K562 (cell line): ENCODE results near the gene CDC5L. TPM values are rescaled to one million over a fixed set of nuclear protein-coding genes. Genes with fewer than 3 reads are reported as not detected.

Experiments
- ATAC-seq: fragments of 200-7000 bp; cut with Tn5 transposase; 3 replicates; pipeline ENCODE4 v1.9.1; 2020; ENCODE audit warnings: moderate library complexity
- BruUV-seq: library from RNA; stranded (reverse); fragments of 400-500 nt; replicated peaks from 2 replicates; lab custom pipeline; 2021; lab: Mats Ljungman, UMichigan
- CTCF ChIA-PET: fragments of 300-600 bp; formaldehyde crosslinking; extraction: SDS; loops from one replicate; lab custom pipeline; 2021; ENCODE audit warnings: low intra/inter-chr PET ratio; lab: Yijun Ruan, JAX
- POLR2A ChIA-PET: fragments of 300-600, 350-650 bp; sonication (Branson Sonifier 250); formaldehyde crosslinking; extraction: SDS; loops from one replicate; lab custom pipeline; 2021; ENCODE audit warnings: antibody characterized with exemption, inconsistent platforms; lab: Yijun Ruan, JAX
- DNase-seq, 4 experiments: peaks; one replicate each; pipeline versions ENCODE4 v3.0.0 to v3.0.0-alpha.2; 2011 to 2018; ENCODE audit warnings: low spot score in 3 of 4, mixed read lengths in 3 of 4; ENCODE audit errors: extremely low read depth in 1 of 4
- FAIRE-seq: peaks from 2 replicates; lab custom pipeline; 2011; peaks lifted over from hg19 to GRCh38; lab: Jason Lieb, UNC
- H2AFZ ChIP-seq: 2 replicates; pipeline ENCODE4 v1.6.0; 2011; ENCODE audit warnings: low read depth, low read length, control low read depth, inconsistent platforms
- H3K27ac ChIP-seq: fragments of 200-600 bp; 3 replicates; pipeline ENCODE4 v1.8.0; 2011; ENCODE audit warnings: low read depth, mild to moderate bottlenecking, control low read depth, inconsistent platforms, low read length, moderate library complexity, mixed read lengths; ENCODE audit errors: extremely low read depth
- H3K27me3 ChIP-seq, 2 experiments: fragments of 300-600 bp in 1 of 2; 2 replicates in 1 of 2; 3 replicates in 1 of 2; pipeline versions ENCODE4 v1.6.0 to v1.8.0; 2011; ENCODE audit warnings: inconsistent platforms in 2 of 2, low read length in 2 of 2, mild to moderate bottlenecking in 1 of 2, mixed read lengths in 1 of 2, moderate library complexity in 1 of 2; ENCODE audit not compliant: control insufficient read depth in 2 of 2, insufficient read depth in 2 of 2
- H3K36me3 ChIP-seq: fragments of 300-600 bp; 3 replicates; pipeline ENCODE4 v1.8.0; 2011; ENCODE audit warnings: mild to moderate bottlenecking, low read length, inconsistent platforms; ENCODE audit not compliant: control insufficient read depth, insufficient read depth
- H3K4me1 ChIP-seq, 2 experiments: fragments of 200-600 bp in 1 of 2; replicated peaks in 1 of 2; 2 replicates in 1 of 2; 3 replicates in 1 of 2; pipeline versions ENCODE4 v1.5.1 to v1.8.0; 2011; ENCODE audit warnings: inconsistent platforms in 2 of 2, low read length in 2 of 2, mild to moderate bottlenecking in 1 of 2, mixed read lengths in 1 of 2, moderate library complexity in 1 of 2; ENCODE audit not compliant: control insufficient read depth in 2 of 2, insufficient read depth in 2 of 2
- H3K4me2 ChIP-seq: 2 replicates; pipeline ENCODE4 v1.6.1; 2011; ENCODE audit warnings: low read length, control low read depth, inconsistent platforms, mixed read lengths; ENCODE audit not compliant: insufficient read depth
- H3K4me3 ChIP-seq: fragments of 200-600 bp; sonication (generic), shearing (Covaris generic); 2 replicates; pipeline ENCODE4 v1.5.1; 2016; ENCODE audit warnings: control low read depth, inconsistent platforms
- H3K79me2 ChIP-seq: fragments of 200-600 bp; 3 replicates; pipeline ENCODE4 v1.8.0; 2011; ENCODE audit warnings: low read length, inconsistent platforms; ENCODE audit not compliant: control insufficient read depth, insufficient read depth
- H3K9ac ChIP-seq, 2 experiments: 2 replicates each; pipeline versions ENCODE4 v1.6.0 to v1.6.1; 2011; ENCODE audit warnings: low read depth in 2 of 2, low read length in 2 of 2, control low read depth in 1 of 2, inconsistent platforms in 1 of 2, mild to moderate bottlenecking in 1 of 2, mixed read lengths in 1 of 2; ENCODE audit not compliant: insufficient read depth in 1 of 2
- H3K9me1 ChIP-seq: one replicate; pipeline ENCODE4 v1.6.0; 2011; ENCODE audit warnings: inconsistent platforms, mild to moderate bottlenecking, low read length, moderate library complexity; ENCODE audit not compliant: control insufficient read depth, insufficient read depth
- H3K9me3 ChIP-seq: replicated peaks from 2 replicates; pipeline ENCODE4 v1.5.1; 2011; ENCODE audit warnings: low read depth, low read length, inconsistent platforms; ENCODE audit not compliant: control insufficient read depth, insufficient read depth
- H4K20me1 ChIP-seq: replicated peaks from 2 replicates; pipeline ENCODE4 v1.6.1; 2011; ENCODE audit warnings: low read length, inconsistent platforms, mixed read lengths; ENCODE audit not compliant: control insufficient read depth, insufficient read depth
- ARID4B ChIP-seq: sonication (generic); formaldehyde crosslinking; IDR thresholded peaks from 2 replicates; pipeline ENCODE4 v1.8.0; 2022; ENCODE audit warnings: mild to moderate bottlenecking, missing genetic modification reagents
- BCL6 ChIP-seq: fragments of 250-450 bp; sonication (Bioruptor Pico); IDR thresholded peaks from 2 replicates; pipeline ENCODE4 v1.4.0; 2020
- CEBPB ChIP-seq: fragments of 450-650 bp; IDR thresholded peaks from 2 replicates; pipeline ENCODE4 v1.6.1; 2016; ENCODE audit warnings: missing genetic modification characterization, missing compliant biosample characterization
- E2F4 ChIP-seq: sonication (generic); formaldehyde crosslinking; IDR thresholded peaks from 2 replicates; pipeline ENCODE4 v1.8.0; 2022; ENCODE audit warnings: mild to moderate bottlenecking, low read depth, missing genetic modification reagents
- EZH2 ChIP-seq: IDR thresholded peaks from 2 replicates; pipeline ENCODE4 v1.6.1; 2012; ENCODE audit warnings: low read depth, mild to moderate bottlenecking, inconsistent platforms, low read length, borderline replicate concordance
- FOSL1 ChIP-seq: fragments of 200-800 bp; sonication (Bioruptor generic); conservative IDR thresholded peaks from 2 replicates; pipeline ENCODE4 v1.6.1; 2016; ENCODE audit warnings: missing genetic modification characterization, missing compliant biosample characterization
- FOXK1 ChIP-seq: sonication (generic); formaldehyde crosslinking; IDR thresholded peaks from 2 replicates; pipeline ENCODE4 v1.8.0; 2022; ENCODE audit warnings: missing genetic modification reagents, mild to moderate bottlenecking, borderline replicate concordance
- HNRNPUL1 ChIP-seq: fragments of 200-400 bp; formaldehyde crosslinking; IDR thresholded peaks from 2 replicates; pipeline ENCODE4 v1.6.1; 2017; ENCODE audit warnings: low read length
- NR3C1 ChIP-seq: sonication (generic); formaldehyde crosslinking; IDR thresholded peaks from 2 replicates; pipeline ENCODE4 v1.8.1; 2022; ENCODE audit warnings: missing genetic modification reagents
- PCBP1 ChIP-seq: fragments of 200-400 bp; formaldehyde crosslinking; IDR thresholded peaks from 2 replicates; pipeline ENCODE4 v1.6.1; 2018; ENCODE audit warnings: mild to moderate bottlenecking, low read depth, low read length; ENCODE audit not compliant: poor library complexity, severe bottlenecking
- RBBP5 ChIP-seq: fragments of 200-600 bp; sonication (generic); IDR thresholded peaks from 2 replicates; pipeline ENCODE4 v1.6.1; 2012; ENCODE audit warnings: borderline replicate concordance, mild to moderate bottlenecking, low read length, control low read depth, inconsistent platforms; ENCODE audit not compliant: insufficient read depth, poor library complexity, severe bottlenecking
- RFX1 ChIP-seq: fragments of 450-650 bp; IDR thresholded peaks from 2 replicates; pipeline ENCODE4 v1.6.1; 2016; ENCODE audit warnings: mild to moderate bottlenecking, moderate library complexity
- SETDB1 ChIP-seq: IDR thresholded peaks from one replicate; pipeline ENCODE4 v1.6.1; 2012; ENCODE audit warnings: low read length, control low read depth, inconsistent platforms
- ZKSCAN3 ChIP-seq: fragments of 250-450 bp; sonication (Bioruptor Pico); IDR thresholded peaks from 2 replicates; pipeline ENCODE4 v1.4.0; 2020
- ZNF79 ChIP-seq: fragments of 250-450 bp; sonication (Bioruptor Pico); IDR thresholded peaks from 2 replicates; pipeline ENCODE4 v1.4.0; 2020; ENCODE audit warnings: low read depth, mild to moderate bottlenecking, moderate library complexity
- WGBS: fragments of 100-300 bp; shearing (Covaris generic); methylation state at CpG from one replicate; pipeline ENCODE4 v1.1.6; 2016; ENCODE audit warnings: low coverage, mixed read lengths; ENCODE audit not compliant: insufficient coverage; ENCODE audit errors: missing lambda C conversion rate; 5-methylcytosine and 5-hydroxymethylcytosine counted together
- in situ Hi-C: fragments of 300-500 bp; cut with MboI; formaldehyde crosslinking; loops from 4 replicates; pipeline ENCODE4 v1.15.0; 2018; ENCODE audit warnings: inconsistent platforms, mixed read lengths
- intact Hi-C: fragments of 100-400 bp; cut with micrococcal nuclease; formaldehyde crosslinking; loops from 2 replicates; pipeline ENCODE4 v1.14.2; 2022
- polyA plus RNA-seq, 8 experiments: library from polyadenylated mRNA; depleted of rRNA in 4 of 8; stranded (reverse) in 5 of 8; unstranded in 3 of 8; fragments of >200 nt; fragmentation: Nextera tagmentation in 2 of 8; fragmentation: Illumina TruSeq in 1 of 8; extraction: Ambion mirVana in 2 of 8; extraction: Trizol in 1 of 8; gene quantifications; 2 replicates each; pipeline versions ENCODE4 v1.2.1 to v1.2.3, GENCODE V29; 2011 to 2014; ENCODE audit warnings: inconsistent platforms in 1 of 8, missing spikeins in 1 of 8
- total RNA-seq, 7 experiments: library from RNA; depleted of rRNA in 6 of 7; stranded (reverse); fragments of >200 nt in 6 of 7; fragmentation: Illumina TruSeq in 2 of 7; extraction: Trizol in 2 of 7; gene quantifications; 2 replicates each; pipeline versions ENCODE4 v1.2.1 to v1.2.3, GENCODE V29; 2011 to 2021; ENCODE audit warnings: low replicate concordance in 1 of 7

The CDC5L gene
- total and polyA plus RNA-seq, 9 of the 15 experiments (the other 6 are each of a cell fraction or from before 2014, with no cell fraction given) = 22.3 to 44.2 (median 30.8) TPM

GRCh38 chr6:44494011-44494501 lies 106.5 kb downstream of the CDC5L start (continued):
- TF ChIP-seq E2F4 (CRISPR knock-in tag) = no peak
- no peak for TF ChIP-seq FOXK1 (CRISPR knock-in tag)
- TF ChIP-seq CEBPB (tag) = peak; percentile 62
- peak; percentile 41; the same call in 1 of the 2 replicates for TF ChIP-seq FOSL1 (tag)
- TF ChIP-seq ZKSCAN3 = no peak
- no peak for TF ChIP-seq PCBP1
- TF ChIP-seq ZNF79 (CRISPR knock-in tag) = no peak
- TF ChIP-seq SETDB1 = no peak

- Histone ChIP-seq H3K79me2 (no peaks in the 10 kb centered on the region), H3K4me2 (no peak overlapping the region), H3K9ac (no peak overlapping the region; a peak in 1 of 4 replicates), H3K27ac (no peak overlapping the region), H2AFZ (no peak overlapping the region), H4K20me1 (0 out of 2 replicates have a peak, but pooled peaks cover 2% of the 10 kb centered on the region), H3K36me3 (no peaks in the 10 kb centered on the region), H3K4me1 (no peaks in the 10 kb centered on the region; a peak in 1 of 5 replicates), H3K9me1 (no peaks in the 10 kb centered on the region), H3K27me3 (peaks cover 35 to 62% of the 10 kb centered on the region in 2 experiments), H3K9me3 (no peaks in the 10 kb centered on the region), H3K4me3 (no peak overlapping the region)
- ChIA-PET CTCF (interaction anchor here (1.4 to 2.4 kb wide), 2 partner anchors 20 to 65 kb away, joined by 9 read pairs; no protein-coding TSS in a partner anchor), POLR2A (interaction anchor here (0.6 kb wide), 4 partner anchors 23 to 1901 kb away, joined by 3 to 4 read pairs (median 3); no protein-coding TSS in a partner anchor)
- intact Hi-C loops (no loop called here), in situ Hi-C loops (no loop called here)
- TF ChIP-seq RFX1 (peak; percentile 82), BCL6 (CRISPR knock-in tag) (no peak), HNRNPUL1 (no peak), ARID4B (CRISPR knock-in tag) (no peak), EZH2 (no peak), RBBP5 (no peak), NR3C1 (CRISPR knock-in tag) (no peak)
- FAIRE-seq (no peak), DNase-seq (no peak), ATAC-seq (no peak)
- 3% methylated on average over 16 of the region's 16 CpGs for WGBS
- BruUV-seq = no TSS peak
Observed at GRCh38 chr6:44495036-44495901, 107.8 kb downstream of the CDC5L start.
